ENCODE data around the gene FSCN2.

Gene FSCN2

GRCh38 chr17:81538651-81539570 lies 10.7 kb downstream of the FSCN2 start:
- DNase-seq: no peak

- DNase-seq: no peak
Observed at GRCh38 chr17:81539571-81539900, 11.4 kb downstream of the FSCN2 start.

GRCh38 chr17:81539961-81540675 lies 11.9 kb downstream of the FSCN2 start:
- DNase-seq: no peak

GRCh38 chr17:81540676-81541027 lies 12.5 kb downstream of the FSCN2 start:
- DNase-seq: no peak

- no peak for DNase-seq
Observed at GRCh38 chr17:81541123-81541522, 12.9 kb downstream of the FSCN2 start.

- DNase-seq: no peak
Observed at GRCh38 chr17:81542431-81543338, 14.5 kb downstream of the FSCN2 start.

- no peak for DNase-seq
Observed at GRCh38 chr17:81543339-81543675, 15.1 kb downstream of the FSCN2 start.

- no peak for DNase-seq
Observed at GRCh38 chr17:81543756-81544155, 15.6 kb downstream of the FSCN2 start.

- DNase-seq: no peak
Observed at GRCh38 chr17:81544281-81544974, 16.3 kb downstream of the FSCN2 start.

GRCh38 chr17:81545160-81545949 lies 17.2 kb downstream of the FSCN2 start:
- DNase-seq: no peak

- no peak for DNase-seq
Observed at GRCh38 chr17:81546906-81547613, 18.9 kb downstream of the FSCN2 start.

GRCh38 chr17:81547614-81547982 lies 19.4 kb downstream of the FSCN2 start:
- DNase-seq: no peak

- DNase-seq: peak in 1 of 56 donors; percentile 39
Observed at GRCh38 chr17:81549031-81549557, 20.9 kb downstream of the FSCN2 start.

GRCh38 chr17:81549826-81550225 lies 21.6 kb downstream of the FSCN2 start:
- no peak for DNase-seq

GRCh38 chr17:81550285-81550684 lies 22.1 kb downstream of the FSCN2 start:
- no peak for DNase-seq

- DNase-seq: no peak
Observed at GRCh38 chr17:81550830-81551457, 22.8 kb downstream of the FSCN2 start.

- DNase-seq: peak in 1 of 56 donors; percentile 11
Observed at GRCh38 chr17:81551458-81552243, 23.5 kb downstream of the FSCN2 start.

Measured in amygdala (tissue), 56 donors.